ENCODE measurements around the gene NAALADL2. TPM values are rescaled to one million over a fixed set of nuclear protein-coding genes. Genes with fewer than 3 reads are reported as not detected.

NAALADL2 gene
- total and polyA plus RNA-seq, 2 donors (not counting 3 experiments of a cell fraction or from before 2014, with no cell fraction given): 1.1 to 4.0 TPM

DNA sequence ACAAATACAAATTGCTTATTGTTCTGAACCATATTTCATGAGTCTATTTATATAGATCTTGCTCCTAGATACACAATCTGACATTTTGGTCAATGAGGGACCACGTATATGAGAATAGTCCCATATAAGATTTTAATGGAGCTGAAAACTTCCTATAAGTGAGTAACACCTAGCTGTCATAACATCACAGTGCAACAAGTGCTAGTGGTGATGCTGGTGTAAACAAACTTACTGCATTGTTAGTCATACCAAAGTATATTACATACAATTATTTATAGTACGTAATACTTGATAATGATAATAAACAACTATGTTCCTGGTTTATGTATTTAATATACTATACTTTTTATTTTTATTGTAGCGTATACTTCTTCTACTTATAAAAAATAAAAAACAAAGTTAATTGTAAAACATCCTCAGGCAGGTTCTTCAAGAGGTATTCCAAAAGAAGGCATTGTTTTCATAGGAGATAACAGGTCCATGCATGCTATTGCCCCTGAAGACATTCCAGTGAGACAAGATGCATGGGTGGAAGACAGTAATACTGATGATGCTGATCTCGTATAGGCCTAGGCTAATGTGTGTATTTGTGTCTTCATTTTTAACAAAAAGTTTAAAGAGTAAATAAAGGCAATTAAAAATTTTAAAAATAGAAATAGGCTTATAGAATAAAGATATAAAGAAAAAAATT is 46.8 kb upstream of the NAALADL2 start:
- dilution Hi-C loops (cut with MboI; ENCODE audit: extremely low pct_ligation_motif_present, low sequenced_read_pairs) (no loop called here), intact Hi-C loops (cut with micrococcal nuclease) (no loop called here)
- Histone ChIP-seq H3K9me1 (replicated peaks; ENCODE audit: control insufficient read depth, extremely low read depth, insufficient read depth, low read length) (no peaks in the 10 kb centered on the region), H3K27ac (ENCODE audit: insufficient read depth, low read depth, low read length) (no peak overlapping the region), H3K4me2 (ENCODE audit: insufficient read depth, low read length) (no peak overlapping the region), H3K4me1 (ENCODE audit: control insufficient read depth, extremely low read depth, insufficient read depth, low read length) (no peaks in the 10 kb centered on the region), H3K79me2 (ENCODE audit: control insufficient read depth, insufficient read depth, low read length) (no peaks in the 10 kb centered on the region), H3K36me3 (ENCODE audit: control insufficient read depth in 2 of 2, extremely low read depth in 1 of 2, insufficient read depth in 2 of 2, low read length in 2 of 2) (no peaks in the 10 kb centered on the region), H4K20me1 (replicated peaks; ENCODE audit: control insufficient read depth, extremely low read depth, insufficient read depth, low read length) (no peaks in the 10 kb centered on the region), H3K27me3 (ENCODE audit: control insufficient read depth in 2 of 2, insufficient read depth in 2 of 2, low read length in 2 of 2) (no peaks in the 10 kb centered on the region), H3K4me3 (replicated peaks in 1 of 3; ENCODE audit: insufficient read depth in 1 of 3, low read depth in 1 of 3, low read length in 3 of 3) (no peak overlapping the region), H2AFZ (ENCODE audit: low read depth, low read length) (no peak overlapping the region), H3K9ac (replicated peaks; ENCODE audit: extremely low read depth, insufficient read depth, low read length) (no peak overlapping the region), H3K9me3 (replicated peaks; ENCODE audit: control insufficient read depth, insufficient read depth, low read length) (no peaks in the 10 kb centered on the region)
- TF ChIP-seq GATA2 (IDR thresholded peaks at IDR 0.05; ENCODE audit: insufficient read depth, insufficient read length, low read depth, low read length): no peak
- no peak for TF ChIP-seq MYC (IDR thresholded peaks at IDR 0.05; ENCODE audit: low read depth, low read length)
- no peak for TF ChIP-seq CTCF (IDR thresholded peaks at IDR 0.05; ENCODE audit: extremely low read depth in 1 of 2, insufficient read depth in 1 of 2, low read depth in 1 of 2, low read length in 2 of 2)
- TF ChIP-seq POLR2AphosphoS5 (IDR thresholded peaks at IDR 0.05; ENCODE audit: insufficient read depth, low read depth, low read length): no peak
- no peak for TF ChIP-seq POLR2A (IDR thresholded peaks at IDR 0.05; ENCODE audit: low read depth, low read length)
- TF ChIP-seq, protein P1, sequence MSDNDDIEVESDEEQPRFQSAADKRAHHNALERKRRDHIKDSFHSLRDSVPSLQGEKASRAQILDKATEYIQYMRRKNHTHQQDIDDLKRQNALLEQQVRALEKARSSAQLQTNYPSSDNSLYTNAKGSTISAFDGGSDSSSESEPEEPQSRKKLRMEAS (IDR thresholded peaks at IDR 0.05; ENCODE audit: insufficient read depth, insufficient read length): no peak
- TF ChIP-seq EZH2 (IDR thresholded peaks at IDR 0.05; ENCODE audit: borderline replicate concordance, low read depth, low read length, severe bottlenecking): no peak
- no peak for TF ChIP-seq FOS (IDR thresholded peaks at IDR 0.05; ENCODE audit: borderline replicate concordance, insufficient read depth, low read length)
- no peak for TF ChIP-seq JUN (IDR thresholded peaks at IDR 0.05; ENCODE audit: borderline replicate concordance, insufficient read depth, insufficient read length, low read depth)
- DNase-seq (ENCODE audit: low read depth, low spot score) (no peak), FAIRE-seq (no peak)
- ChIA-PET CTCF (interaction anchor here (1.2 to 1.6 kb wide), 3 partner anchors 11 to 334 kb away, joined by 3 read pairs; no protein-coding TSS in a partner anchor), POLR2A (no interaction called here)
- BruUV-seq (replicated peaks): no TSS peak

Measured in endothelial cell of umbilical vein (primary cell).